Trophoblast cell (in vitro differentiated cells and primary cell): ENCODE data around the gene ALOX12.

Source experiments
- DNase-seq, 2 donors: peaks; one replicate each; pipeline ENCODE4 v3.0.0-alpha.2; 2016
- H2AFZ ChIP-seq: 2 replicates; pipeline ENCODE4 v1.6.1; 2013; ENCODE audit warnings: low read length, moderate library complexity, mild to moderate bottlenecking; ENCODE audit not compliant: insufficient read depth, poor library complexity
- H2AK5ac ChIP-seq: 2 replicates; pipeline ENCODE4 v1.6.1; 2013; ENCODE audit warnings: mild to moderate bottlenecking, low read length
- H2BK120ac ChIP-seq: 2 replicates; pipeline ENCODE4 v1.6.1; 2013; ENCODE audit warnings: low read length, mild to moderate bottlenecking, moderate library complexity; ENCODE audit not compliant: insufficient read depth, poor library complexity
- H2BK12ac ChIP-seq: 2 replicates; pipeline ENCODE4 v1.6.1; 2013; ENCODE audit warnings: mild to moderate bottlenecking, low read length, moderate library complexity
- H2BK5ac ChIP-seq: 2 replicates; pipeline ENCODE4 v1.6.1; 2013; ENCODE audit warnings: low read length, low read depth, moderate library complexity, mild to moderate bottlenecking; ENCODE audit not compliant: poor library complexity
- H3K14ac ChIP-seq: 2 replicates; pipeline ENCODE4 v1.6.1; 2013; ENCODE audit warnings: mild to moderate bottlenecking, low read length
- H3K18ac ChIP-seq: 2 replicates; pipeline ENCODE4 v1.6.1; 2013; ENCODE audit warnings: mild to moderate bottlenecking, low read length
- H3K23ac ChIP-seq: 2 replicates; pipeline ENCODE4 v1.6.1; 2013; ENCODE audit warnings: low read length
- H3K27ac ChIP-seq: 2 replicates; pipeline ENCODE4 v1.5.1; 2013; ENCODE audit warnings: low read depth, mild to moderate bottlenecking, inconsistent platforms, low read length, moderate library complexity
- H3K27me3 ChIP-seq: 2 replicates; pipeline ENCODE4 v1.6.1; 2013; ENCODE audit warnings: inconsistent platforms, mild to moderate bottlenecking, low read length, moderate library complexity; ENCODE audit not compliant: insufficient read depth
- H3K36me3 ChIP-seq, 2 experiments: 1 replicate in 1 of 2; 2 replicates in 1 of 2; pipeline ENCODE4 v1.6.1; 2013; ENCODE audit warnings: low read length in 2 of 2, mild to moderate bottlenecking in 2 of 2, moderate library complexity in 1 of 2; ENCODE audit not compliant: insufficient read depth in 2 of 2, control insufficient read depth in 1 of 2
- H3K4ac ChIP-seq: 2 replicates; pipeline ENCODE4 v1.6.1; 2013; ENCODE audit warnings: low read depth, mild to moderate bottlenecking, low read length, moderate library complexity
- H3K4me1 ChIP-seq, 2 experiments: 1 replicate in 1 of 2; 2 replicates in 1 of 2; pipeline ENCODE4 v1.6.1; 2013; ENCODE audit warnings: low read length in 2 of 2, mild to moderate bottlenecking in 2 of 2, moderate library complexity in 1 of 2; ENCODE audit not compliant: insufficient read depth in 2 of 2, control insufficient read depth in 1 of 2
- H3K4me2 ChIP-seq: 2 replicates; pipeline ENCODE4 v1.6.1; 2013; ENCODE audit warnings: inconsistent platforms, mild to moderate bottlenecking, low read length, moderate library complexity
- H3K4me3 ChIP-seq: 2 replicates; pipeline ENCODE4 v1.5.1; 2013; ENCODE audit warnings: mild to moderate bottlenecking, low read depth, low read length, inconsistent platforms
- H3K79me1 ChIP-seq: one replicate; pipeline ENCODE4 v1.6.1; 2013; ENCODE audit warnings: low read length
- H3K79me2 ChIP-seq: 2 replicates; pipeline ENCODE4 v1.6.1; 2013; ENCODE audit warnings: low read length, mild to moderate bottlenecking; ENCODE audit not compliant: control insufficient read depth, insufficient read depth, poor library complexity
- H3K9ac ChIP-seq: 2 replicates; pipeline ENCODE4 v1.6.1; 2013; ENCODE audit warnings: mild to moderate bottlenecking, low read length
- H3K9me3 ChIP-seq: 2 replicates; pipeline ENCODE4 v1.6.1; 2013; ENCODE audit warnings: low read depth, mild to moderate bottlenecking, control low read depth, inconsistent platforms, low read length; ENCODE audit not compliant: insufficient read depth
- H4K12ac ChIP-seq: 2 replicates; pipeline ENCODE4 v1.6.1; 2013; ENCODE audit warnings: low read depth, mild to moderate bottlenecking, low read length, moderate library complexity
- H4K8ac ChIP-seq: 2 replicates; pipeline ENCODE4 v1.6.1; 2013; ENCODE audit warnings: low read depth, mild to moderate bottlenecking, low read length, moderate library complexity
- H4K91ac ChIP-seq: one replicate; pipeline ENCODE4 v1.6.1; 2013; ENCODE audit warnings: low read depth, mild to moderate bottlenecking, low read length, moderate library complexity
- WGBS: extraction: QIAGEN DNeasy Blood & Tissue Kit; methylation state at CpG from one replicate; pipeline ENCODE4 v1.1.7; 2013; ENCODE audit warnings: missing lambda C conversion rate; ENCODE audit not compliant: insufficient read length, insufficient coverage; ENCODE audit errors: extremely low coverage; 5-methylcytosine and 5-hydroxymethylcytosine counted together

The ALOX12 gene

DNA sequence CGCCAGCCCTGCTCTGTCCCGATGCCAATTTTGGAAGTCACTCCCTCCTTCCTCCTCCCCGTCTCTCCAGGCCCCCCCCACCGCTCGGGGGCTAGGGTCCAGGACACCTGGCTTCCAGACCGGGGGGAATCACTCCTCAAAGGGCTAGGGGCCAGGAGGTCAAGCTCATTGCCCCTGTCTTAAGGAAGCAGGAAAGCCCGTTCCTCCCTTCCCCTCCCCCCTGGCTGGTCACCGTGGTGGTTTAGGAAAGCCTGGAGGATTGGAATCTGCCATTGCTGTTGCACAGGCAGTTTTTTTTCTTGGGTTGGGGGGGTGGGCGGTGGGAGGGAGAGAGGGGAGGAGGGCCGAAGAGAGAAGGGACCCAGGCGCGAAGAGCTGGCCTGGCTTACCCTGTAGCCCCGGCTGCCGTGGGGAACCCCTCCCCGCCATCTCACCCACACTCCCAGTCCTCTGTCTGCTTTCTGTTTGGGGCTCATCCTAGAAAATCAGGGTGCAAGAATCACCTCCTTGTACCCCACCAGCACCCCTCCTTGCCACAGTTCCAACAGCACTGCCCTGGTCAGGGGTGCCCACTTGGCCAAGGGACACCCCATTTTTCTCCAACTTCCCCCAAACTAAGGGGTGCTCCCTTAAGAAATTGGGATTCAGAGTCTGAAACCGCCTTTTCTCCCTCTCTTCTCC is 24.1 kb downstream of the ALOX12 start:
- H2AFZ ChIP-seq: peak overlapping the region; percentile 53
- peak; percentile 28 to 62 for DNase-seq
- peak overlapping the region; percentile 16 for H4K12ac ChIP-seq
- H2AK5ac ChIP-seq: no peak overlapping the region
- H3K4me3 ChIP-seq: no peak overlapping the region
- no peak overlapping the region for H2BK5ac ChIP-seq
- no peak overlapping the region for H2BK12ac ChIP-seq
- H4K8ac ChIP-seq: peak overlapping the region; percentile 89
- peaks cover 6% of the 10 kb centered on the region for H3K9me3 ChIP-seq
- no peak overlapping the region for H3K14ac ChIP-seq
- H2BK120ac ChIP-seq: no peak overlapping the region
- H3K79me2 ChIP-seq: peaks cover 1% of the 10 kb centered on the region
- H3K79me1 ChIP-seq: peaks cover 7% of the 10 kb centered on the region
- peak overlapping the region; percentile 69 for H4K91ac ChIP-seq
- peaks cover 14 to 25% of the 10 kb centered on the region in 2 experiments for H3K4me1 ChIP-seq
- H3K36me3 ChIP-seq: peaks cover 12% of the 10 kb centered on the region in 2 experiments
- H3K27me3 ChIP-seq: peaks cover 14% of the 10 kb centered on the region
- no CpG with 5 or more reads among the region's 16 CpGs for WGBS
- H3K18ac ChIP-seq: no peak overlapping the region
- H3K4ac ChIP-seq: no peak overlapping the region
- no peak overlapping the region for H3K23ac ChIP-seq
- no peak overlapping the region for H3K27ac ChIP-seq
- H3K9ac ChIP-seq: no peak overlapping the region
- peak overlapping the region; percentile 28 for H3K4me2 ChIP-seq

DNA sequence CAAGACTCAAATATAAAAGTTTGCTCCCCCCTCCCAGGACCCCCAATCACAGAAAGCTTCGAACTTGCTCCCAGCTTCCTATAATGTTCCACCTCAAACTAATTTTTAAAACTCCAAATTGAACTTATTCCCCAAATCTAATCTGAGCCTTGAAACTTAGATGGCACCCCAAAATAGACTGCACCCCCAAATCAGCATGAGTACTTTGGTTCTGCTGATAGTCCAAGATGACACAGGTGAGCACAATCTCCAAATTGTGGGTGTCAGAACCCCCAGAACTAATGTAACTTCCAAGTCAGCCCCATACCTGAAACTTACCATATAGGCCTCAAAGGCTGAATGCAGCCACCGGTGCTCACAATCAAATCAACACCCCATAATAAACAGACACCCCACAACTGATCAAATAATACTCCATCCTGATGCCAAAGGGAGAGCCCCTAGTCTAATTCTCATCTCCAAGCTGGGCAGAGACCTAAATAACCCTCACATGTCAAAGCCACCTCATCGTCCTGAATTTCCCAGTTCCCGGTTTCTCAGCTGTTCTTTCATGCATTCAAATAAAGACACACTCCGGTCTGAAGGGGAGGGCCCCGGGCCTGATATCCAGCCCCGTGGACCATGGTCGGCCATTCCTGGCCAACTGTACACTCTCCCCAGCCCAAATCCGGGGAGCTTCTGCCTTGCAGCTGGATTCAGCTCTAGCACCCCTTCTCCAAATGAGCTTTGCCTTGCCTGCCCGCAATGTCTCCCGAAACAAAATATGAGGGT is 25.2 kb downstream of the ALOX12 start:
- Histone ChIP-seq H2AFZ (no peak overlapping the region), H2BK5ac (no peak overlapping the region), H3K23ac (no peak overlapping the region), H3K79me2 (no peaks in the 10 kb centered on the region), H3K4ac (no peak overlapping the region), H3K27ac (no peak overlapping the region), H3K4me3 (no peak overlapping the region), H3K9ac (no peak overlapping the region), H3K14ac (no peak overlapping the region), H4K12ac (no peak overlapping the region), H3K4me2 (no peak overlapping the region), H3K18ac (no peak overlapping the region), H3K27me3 (peaks cover 14% of the 10 kb centered on the region), H3K9me3 (peaks cover 6% of the 10 kb centered on the region), H2AK5ac (no peak overlapping the region), H2BK12ac (no peak overlapping the region), H2BK120ac (no peak overlapping the region), H3K36me3 (peaks cover 12% of the 10 kb centered on the region in 2 experiments), H4K8ac (peak overlapping the region; percentile 76), H3K79me1 (peaks cover 2% of the 10 kb centered on the region), H3K4me1 (peaks cover 9 to 17% of the 10 kb centered on the region in 2 experiments), H4K91ac (no peak overlapping the region)
- WGBS: no CpG with 5 or more reads among the region's 11 CpGs
- DNase-seq: no peak

DNA sequence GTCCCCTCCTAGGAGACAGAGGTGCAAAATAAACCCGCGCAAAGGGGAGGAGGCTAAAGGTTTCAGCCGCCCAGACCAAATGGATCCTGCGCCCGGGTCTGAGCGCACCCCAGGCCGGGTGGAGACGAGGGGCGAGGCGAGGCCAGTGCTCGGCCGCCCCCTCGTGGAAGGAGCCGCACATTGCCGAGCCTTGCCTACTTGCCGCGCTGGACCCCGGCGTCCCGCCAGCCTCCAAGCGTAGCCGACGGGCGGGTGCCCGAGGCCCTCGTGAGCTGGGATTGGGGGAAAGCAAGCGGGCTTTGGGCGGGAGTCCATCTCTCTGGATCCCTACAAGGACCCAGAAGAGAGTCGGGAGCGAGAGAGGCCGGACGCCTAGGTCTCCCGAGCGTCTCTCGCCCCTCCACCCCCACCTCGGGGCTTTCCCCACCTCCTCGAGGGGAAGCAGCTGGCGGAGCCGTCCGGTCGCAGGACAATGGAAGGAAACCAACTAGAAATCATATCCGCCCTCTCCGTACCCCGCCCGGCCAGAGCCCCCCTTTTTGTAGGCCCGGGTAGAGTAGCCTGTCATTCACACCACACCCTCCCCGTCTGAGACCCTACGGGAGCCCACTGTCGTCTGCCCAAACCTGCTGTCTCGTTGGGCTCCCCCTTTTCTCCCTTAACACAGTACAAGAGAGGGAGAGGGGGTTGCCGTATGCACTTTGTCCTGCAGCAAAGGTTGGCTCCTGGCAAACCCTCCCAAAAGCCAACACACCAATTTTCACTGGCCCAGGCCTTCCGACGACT is 26.3 kb downstream of the ALOX12 start:
- Histone ChIP-seq H4K8ac (peak overlapping the region; percentile 76), H3K4ac (no peak overlapping the region), H3K27me3 (peaks cover 14% of the 10 kb centered on the region), H3K18ac (no peak overlapping the region), H2AFZ (peak overlapping the region; percentile 89), H3K9me3 (peaks cover 6% of the 10 kb centered on the region), H3K79me1 (peaks cover 2% of the 10 kb centered on the region), H2AK5ac (no peak overlapping the region), H2BK5ac (no peak overlapping the region), H4K91ac (no peak overlapping the region), H3K23ac (no peak overlapping the region), H4K12ac (peak overlapping the region; percentile 48), H3K4me3 (no peak overlapping the region), H3K27ac (no peak overlapping the region), H3K4me2 (peak overlapping the region; percentile 59), H3K9ac (no peak overlapping the region), H3K14ac (no peak overlapping the region), H3K79me2 (no peaks in the 10 kb centered on the region), H3K36me3 (peaks cover 3% of the 10 kb centered on the region in 2 experiments), H2BK120ac (peak overlapping the region; percentile 18), H2BK12ac (no peak overlapping the region), H3K4me1 (peaks cover 9 to 17% of the 10 kb centered on the region in 2 experiments)
- WGBS: no CpG with 5 or more reads among the region's 53 CpGs
- DNase-seq: peak; percentile 47 to 77

DNA sequence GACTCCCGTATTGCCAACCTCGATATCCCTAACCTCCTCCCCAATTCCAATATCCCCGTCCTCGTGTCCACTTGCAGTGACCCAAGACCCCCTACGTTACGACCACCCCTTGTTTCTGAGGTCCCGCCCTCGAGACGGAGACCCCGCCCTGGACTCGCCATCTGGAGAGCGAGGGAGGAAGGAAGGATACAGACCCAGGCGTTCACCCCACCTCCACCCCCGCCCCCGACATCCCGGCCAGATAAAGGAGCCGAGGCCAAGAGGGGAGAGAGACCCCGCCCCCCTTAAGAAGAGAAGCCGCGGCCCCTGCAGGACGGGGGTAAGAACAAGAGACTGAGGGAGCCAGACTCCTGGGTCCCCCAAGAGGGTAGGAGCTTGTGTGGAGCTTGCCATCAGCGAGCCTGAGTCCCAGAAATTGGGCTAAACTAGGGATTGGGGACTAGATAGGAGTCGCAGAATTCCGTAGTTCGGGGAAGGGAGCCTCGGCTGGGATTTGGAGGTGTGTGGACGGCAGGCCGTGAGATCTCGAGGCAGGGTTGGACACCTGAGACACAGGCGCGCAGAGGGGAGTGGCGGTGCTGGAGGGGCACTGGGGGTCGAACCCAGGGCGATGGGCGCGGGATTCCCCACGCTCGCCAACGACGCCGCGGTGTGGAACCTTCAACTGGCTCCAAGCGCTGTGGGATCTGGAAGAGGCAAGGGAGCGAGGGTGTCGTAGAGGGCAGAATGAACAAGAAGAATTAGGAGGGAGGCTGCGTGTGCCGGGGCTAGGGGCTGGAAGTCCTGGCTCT is 27.1 kb downstream of the ALOX12 start, which contains the start of gene BCL6B:
BCL6B (plus strand) TSS at position 270 of the 791 bp plus-strand sequence. CDS start 622 bp downstream, outside the sequence.
- Histone ChIP-seq H3K4me1 (peaks cover 9 to 17% of the 10 kb centered on the region in 2 experiments), H3K27me3 (peaks cover 14% of the 10 kb centered on the region), H3K79me2 (no peaks in the 10 kb centered on the region), H3K9ac (no peak within 1 kb of the TSS), H4K91ac (peak within 1 kb of the TSS; percentile 16), H3K79me1 (peaks cover 2% of the 10 kb centered on the region), H3K14ac (no peak within 1 kb of the TSS), H3K36me3 (no peaks in the 10 kb centered on the region), H4K8ac (peak within 1 kb of the TSS; percentile 76), H3K4ac (no peak within 1 kb of the TSS), H2AFZ (peak within 1 kb of the TSS; percentile 89), H3K4me2 (peak within 1 kb of the TSS; percentile 59), H3K18ac (no peak within 1 kb of the TSS), H2BK5ac (no peak within 1 kb of the TSS), H4K12ac (peak within 1 kb of the TSS; percentile 48), H3K23ac (no peak within 1 kb of the TSS), H2BK12ac (no peak within 1 kb of the TSS), H2BK120ac (peak within 1 kb of the TSS; percentile 18), H3K9me3 (peaks cover 6% of the 10 kb centered on the region), H3K27ac (no peak within 1 kb of the TSS), H3K4me3 (no peak within 1 kb of the TSS), H2AK5ac (no peak within 1 kb of the TSS)
- no CpG with 5 or more reads among the region's 47 CpGs for WGBS
- no peak for DNase-seq
